ENCODE data around the gene HEXD. TPM values are rescaled to one million over a fixed set of nuclear protein-coding genes. Genes with fewer than 3 reads are reported as not detected.

Gene HEXD
- total and polyA plus RNA-seq, 4 donors: 15.0 to 50.7 (median 27.1) TPM

- H3K27ac ChIP-seq (ENCODE audit: low read depth, low read length): no peak overlapping the region
- WGBS (ENCODE audit: insufficient coverage): 91% methylated on average over 29 of the region's 34 CpGs
Observed at GRCh38 chr17:82439829-82440365, 21.8 kb downstream of the HEXD start.

GRCh38 chr17:82440469-82440981 lies 22.4 kb downstream of the HEXD start:
- peaks cover 100% of the 10 kb centered on the region for H3K36me3 ChIP-seq (ENCODE audit: control insufficient read depth, insufficient read depth, low read length)
- H3K27ac ChIP-seq (ENCODE audit: low read depth, low read length): no peak overlapping the region
- H3K4me3 ChIP-seq (ENCODE audit: low read depth, low read length): no peak overlapping the region

More at GRCh38 chr17:82439829-82440365, 21.8 kb downstream of the HEXD start:
- Histone ChIP-seq H3K4me1 (ENCODE audit: control insufficient read depth, insufficient read depth, low read length) (peaks cover 11% of the 10 kb centered on the region), H3K9me3 (ENCODE audit: control insufficient read depth, insufficient read depth, low read length) (no peaks in the 10 kb centered on the region), H3K4me3 (ENCODE audit: low read depth, low read length) (no peak overlapping the region), H3K27me3 (ENCODE audit: control insufficient read depth, insufficient read depth, low read length) (no peaks in the 10 kb centered on the region), H3K36me3 (ENCODE audit: control insufficient read depth, insufficient read depth, low read length) (peaks cover 99% of the 10 kb centered on the region)
- no peak for DNase-seq (ENCODE audit: low read depth in 4 of 6, low spot score in 6 of 6)

GRCh38 chr17:82440991-82441627 lies 23.0 kb downstream of the HEXD start:
- WGBS (ENCODE audit: insufficient coverage): 52% methylated on average over 15 of the region's 17 CpGs
- Histone ChIP-seq H3K36me3 (ENCODE audit: control insufficient read depth, insufficient read depth, low read length) (peaks cover 100% of the 10 kb centered on the region), H3K27ac (ENCODE audit: low read depth, low read length) (no peak overlapping the region), H3K9me3 (ENCODE audit: control insufficient read depth, insufficient read depth, low read length) (no peaks in the 10 kb centered on the region), H3K27me3 (ENCODE audit: control insufficient read depth, insufficient read depth, low read length) (no peaks in the 10 kb centered on the region), H3K4me1 (ENCODE audit: control insufficient read depth, insufficient read depth, low read length) (peaks cover 18% of the 10 kb centered on the region), H3K4me3 (ENCODE audit: low read depth, low read length) (no peak overlapping the region)
- peak in 1 of 6 donors; percentile 30 for DNase-seq (ENCODE audit: low read depth in 4 of 6, low spot score in 6 of 6)

More at GRCh38 chr17:82440469-82440981, 22.4 kb downstream of the HEXD start:
- WGBS (ENCODE audit: insufficient coverage): 73% methylated on average over 14 of the region's 22 CpGs
- Histone ChIP-seq H3K9me3 (ENCODE audit: control insufficient read depth, insufficient read depth, low read length) (no peaks in the 10 kb centered on the region), H3K27me3 (ENCODE audit: control insufficient read depth, insufficient read depth, low read length) (no peaks in the 10 kb centered on the region), H3K4me1 (ENCODE audit: control insufficient read depth, insufficient read depth, low read length) (peaks cover 14% of the 10 kb centered on the region)
- no peak for DNase-seq (ENCODE audit: low read depth in 4 of 6, low spot score in 6 of 6)

GRCh38 chr17:82441691-82442487 lies 23.7 kb downstream of the HEXD start:
- H3K4me3 ChIP-seq (ENCODE audit: low read depth, low read length): no peak overlapping the region
- H3K27ac ChIP-seq (ENCODE audit: low read depth, low read length): no peak overlapping the region
- peaks cover 100% of the 10 kb centered on the region for H3K36me3 ChIP-seq (ENCODE audit: control insufficient read depth, insufficient read depth, low read length)
- no peak for DNase-seq (ENCODE audit: low read depth in 4 of 6, low spot score in 6 of 6)
- H3K4me1 ChIP-seq (ENCODE audit: control insufficient read depth, insufficient read depth, low read length): peaks cover 18% of the 10 kb centered on the region
- no peaks in the 10 kb centered on the region for H3K27me3 ChIP-seq (ENCODE audit: control insufficient read depth, insufficient read depth, low read length)
- H3K9me3 ChIP-seq (ENCODE audit: control insufficient read depth, insufficient read depth, low read length): no peaks in the 10 kb centered on the region
- 84% methylated on average over 27 of the region's 27 CpGs for WGBS (ENCODE audit: insufficient coverage)

- H3K27ac ChIP-seq (ENCODE audit: low read depth, low read length): no peak overlapping the region
- H3K36me3 ChIP-seq (ENCODE audit: control insufficient read depth, insufficient read depth, low read length): peaks cover 95% of the 10 kb centered on the region
- 87% methylated on average over 28 of the region's 28 CpGs for WGBS (ENCODE audit: insufficient coverage)
- peaks cover 18% of the 10 kb centered on the region for H3K4me1 ChIP-seq (ENCODE audit: control insufficient read depth, insufficient read depth, low read length)
- no peak overlapping the region for H3K4me3 ChIP-seq (ENCODE audit: low read depth, low read length)
- no peak for DNase-seq (ENCODE audit: low read depth in 4 of 6, low spot score in 6 of 6)
- H3K27me3 ChIP-seq (ENCODE audit: control insufficient read depth, insufficient read depth, low read length): no peaks in the 10 kb centered on the region
- H3K9me3 ChIP-seq (ENCODE audit: control insufficient read depth, insufficient read depth, low read length): no peaks in the 10 kb centered on the region
Observed at GRCh38 chr17:82442643-82443464, 24.7 kb downstream of the HEXD start.

- peaks cover 89% of the 10 kb centered on the region for H3K36me3 ChIP-seq (ENCODE audit: control insufficient read depth, insufficient read depth, low read length)
- H3K9me3 ChIP-seq (ENCODE audit: control insufficient read depth, insufficient read depth, low read length): no peaks in the 10 kb centered on the region
- peaks cover 18% of the 10 kb centered on the region for H3K4me1 ChIP-seq (ENCODE audit: control insufficient read depth, insufficient read depth, low read length)
- 86% methylated on average over 27 of the region's 40 CpGs for WGBS (ENCODE audit: insufficient coverage)
- DNase-seq (ENCODE audit: low read depth in 4 of 6, low spot score in 6 of 6): no peak
- no peaks in the 10 kb centered on the region for H3K27me3 ChIP-seq (ENCODE audit: control insufficient read depth, insufficient read depth, low read length)
- H3K4me3 ChIP-seq (ENCODE audit: low read depth, low read length): no peak overlapping the region
- no peak overlapping the region for H3K27ac ChIP-seq (ENCODE audit: low read depth, low read length)
Observed at GRCh38 chr17:82443465-82444283, 25.5 kb downstream of the HEXD start.

- DNase-seq (ENCODE audit: low read depth in 4 of 6, low spot score in 6 of 6): no peak
- Histone ChIP-seq H3K27ac (ENCODE audit: low read depth, low read length) (no peak overlapping the region), H3K9me3 (ENCODE audit: control insufficient read depth, insufficient read depth, low read length) (no peaks in the 10 kb centered on the region), H3K4me3 (ENCODE audit: low read depth, low read length) (no peak overlapping the region), H3K36me3 (ENCODE audit: control insufficient read depth, insufficient read depth, low read length) (peaks cover 86% of the 10 kb centered on the region), H3K4me1 (ENCODE audit: control insufficient read depth, insufficient read depth, low read length) (peaks cover 23% of the 10 kb centered on the region), H3K27me3 (ENCODE audit: control insufficient read depth, insufficient read depth, low read length) (no peaks in the 10 kb centered on the region)
- WGBS (ENCODE audit: insufficient coverage): 87% methylated on average over 33 of the region's 35 CpGs
Observed at GRCh38 chr17:82444284-82444893, 26.2 kb downstream of the HEXD start.

- Histone ChIP-seq H3K9me3 (ENCODE audit: control insufficient read depth, insufficient read depth, low read length) (no peaks in the 10 kb centered on the region), H3K4me3 (ENCODE audit: low read depth, low read length) (no peak overlapping the region), H3K36me3 (ENCODE audit: control insufficient read depth, insufficient read depth, low read length) (peaks cover 81% of the 10 kb centered on the region), H3K27me3 (ENCODE audit: control insufficient read depth, insufficient read depth, low read length) (no peaks in the 10 kb centered on the region), H3K4me1 (ENCODE audit: control insufficient read depth, insufficient read depth, low read length) (peaks cover 23% of the 10 kb centered on the region), H3K27ac (ENCODE audit: low read depth, low read length) (no peak overlapping the region)
- WGBS (ENCODE audit: insufficient coverage): 71% methylated on average over 19 of the region's 19 CpGs
- DNase-seq (ENCODE audit: low read depth in 4 of 6, low spot score in 6 of 6): no peak
Observed at GRCh38 chr17:82444941-82445521, 26.9 kb downstream of the HEXD start.
